Smooth muscle cell (in vitro differentiated cells): ENCODE measurements around the gene URI1. TPM values are rescaled to one million over a fixed set of nuclear protein-coding genes. Genes with fewer than 3 reads are reported as not detected.

Experiments used
- DNase-seq: peaks from one replicate; lab custom pipeline; 2025; ENCODE audit not compliant: unreplicated experiment; lab: John Stamatoyannopoulos, UW
- H2AFZ ChIP-seq: fragments of 200-600 bp; sonication (generic); 2 replicates; pipeline ENCODE4 v1.6.0; 2016; ENCODE audit warnings: antibody characterized with exemption, low read depth, mild to moderate bottlenecking
- H3F3A ChIP-seq: fragments of 200-600 bp; sonication (generic); 2 replicates; pipeline ENCODE4 v1.6.0; 2017; ENCODE audit warnings: antibody characterized with exemption, low read depth
- H3K27ac ChIP-seq: fragments of 200-600 bp; sonication (generic); 2 replicates; pipeline ENCODE4 v1.5.1; 2016; ENCODE audit warnings: low read depth, mild to moderate bottlenecking
- H3K27me3 ChIP-seq: fragments of 200-600 bp; sonication (generic); 2 replicates; pipeline ENCODE4 v1.6.1; 2016; ENCODE audit warnings: low read depth, mild to moderate bottlenecking
- H3K36me3 ChIP-seq: fragments of 200-600 bp; sonication (generic); 2 replicates; pipeline ENCODE4 v1.5.1; 2016; ENCODE audit warnings: low read depth
- H3K4me1 ChIP-seq: fragments of 200-600 bp; sonication (generic); 2 replicates; pipeline ENCODE4 v1.5.1; 2016; ENCODE audit warnings: low read depth
- H3K4me2 ChIP-seq: fragments of 200-600 bp; sonication (generic); 2 replicates; pipeline ENCODE4 v1.6.0; 2016; ENCODE audit warnings: mild to moderate bottlenecking
- H3K4me3 ChIP-seq: fragments of 200-600 bp; sonication (generic); 2 replicates; pipeline ENCODE4 v1.5.1; 2016; ENCODE audit warnings: mild to moderate bottlenecking
- H3K79me2 ChIP-seq: fragments of 200-600 bp; sonication (generic); 2 replicates; pipeline ENCODE4 v1.6.0; 2016; ENCODE audit warnings: low read depth, mild to moderate bottlenecking
- H3K9ac ChIP-seq: fragments of 200-600 bp; sonication (generic); 2 replicates; pipeline ENCODE4 v1.6.0; 2016; ENCODE audit warnings: low read depth
- H3K9me3 ChIP-seq: fragments of 200-600 bp; sonication (generic); replicated peaks from 2 replicates; pipeline ENCODE4 v1.5.1; 2016; ENCODE audit warnings: low read depth
- H4K20me1 ChIP-seq: fragments of 200-600 bp; sonication (generic); 2 replicates; pipeline ENCODE4 v1.6.0; 2016; ENCODE audit warnings: low read depth
- CTCF ChIP-seq: fragments of 200-600 bp; sonication (generic); IDR thresholded peaks from 2 replicates; pipeline ENCODE4 v1.5.1; 2017; ENCODE audit warnings: borderline replicate concordance, mild to moderate bottlenecking, antibody characterized with exemption; ENCODE audit not compliant: insufficient read depth, poor library complexity, severe bottlenecking
- WGBS: methylation state at CpG from one replicate; pipeline ENCODE4 v1.1.7; 2016; ENCODE audit warnings: low lambda C conversion rate; 5-methylcytosine and 5-hydroxymethylcytosine counted together
- polyA plus RNA-seq: library from polyadenylated mRNA; unstranded; fragments of >200 nt; fragmentation: Nextera tagmentation; extraction: Ambion mirVana; gene quantifications from 2 replicates; pipeline ENCODE4 v1.2.1, GENCODE V29; 2016
- total RNA-seq: library from RNA; depleted of rRNA; stranded (reverse); fragments of >200 nt; gene quantifications from 2 replicates; pipeline ENCODE4 v1.2.3, GENCODE V29; 2014

The URI1 gene
- total and polyA plus RNA-seq, 2 experiments from 2014 or later: 39.3 to 47.6 TPM

- Histone ChIP-seq H3K79me2 (peaks cover 90% of the 10 kb centered on the region), H3K4me2 (no peak overlapping the region), H3K27ac (no peak overlapping the region), H3K9ac (no peak overlapping the region), H3K4me1 (no peaks in the 10 kb centered on the region), H3K36me3 (no peaks in the 10 kb centered on the region), H3K4me3 (no peak overlapping the region), H3F3A (no peaks in the 10 kb centered on the region), H4K20me1 (peaks cover 77% of the 10 kb centered on the region), H3K27me3 (no peaks in the 10 kb centered on the region), H2AFZ (no peak overlapping the region), H3K9me3 (no peaks in the 10 kb centered on the region)
- 95% methylated on average over 2 of the region's 2 CpGs for WGBS
- DNase-seq: no peak
- no peak for TF ChIP-seq CTCF
These were observed 11.6 kb downstream of the URI1 start for GRCh38 chr19:29953352-29954247.

DNA sequence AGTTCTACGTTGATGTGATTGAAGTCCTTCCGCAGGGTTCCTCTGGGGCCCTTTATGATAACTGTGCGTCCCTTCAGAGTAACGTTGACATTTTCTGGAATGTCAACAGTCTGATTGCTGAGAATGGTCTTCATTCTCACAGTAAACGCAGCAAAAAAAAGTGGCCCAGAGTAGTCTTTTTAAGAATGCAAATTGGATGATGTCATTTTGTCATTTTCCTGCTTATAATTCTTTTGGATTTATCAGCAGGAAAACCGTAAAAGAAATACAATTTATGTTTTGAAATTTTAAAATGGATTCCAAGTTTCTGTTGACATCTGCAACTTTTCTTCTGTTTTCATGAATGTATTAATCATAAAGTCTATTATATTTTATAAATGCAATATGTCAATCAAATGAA lies 14.8 kb downstream of the URI1 start:
- peaks cover 88% of the 10 kb centered on the region for H4K20me1 ChIP-seq
- no peak for DNase-seq
- 78% methylated on average over 6 of the region's 6 CpGs for whole genome bisulfite sequencing

GRCh38 chr19:29961311-29961710 lies 19.3 kb downstream of the URI1 start:
- H3K9me3 ChIP-seq: no peaks in the 10 kb centered on the region
- no peak overlapping the region for H3K4me3 ChIP-seq
- no peak overlapping the region for H3K9ac ChIP-seq
- no peaks in the 10 kb centered on the region for H3K36me3 ChIP-seq
- H3K4me1 ChIP-seq: peaks cover 8% of the 10 kb centered on the region
- WGBS: 97% methylated on average over 3 of the region's 3 CpGs
- no peak for DNase-seq
- no peak overlapping the region for H3K4me2 ChIP-seq
- H2AFZ ChIP-seq: no peak overlapping the region
- peaks cover 96% of the 10 kb centered on the region for H4K20me1 ChIP-seq
- no peaks in the 10 kb centered on the region for H3K27me3 ChIP-seq
- no peak overlapping the region for H3K27ac ChIP-seq
- H3F3A ChIP-seq: no peaks in the 10 kb centered on the region
- H3K79me2 ChIP-seq: peaks cover 99% of the 10 kb centered on the region
- no peak for TF ChIP-seq CTCF

More for the DNA sequence above, 14.8 kb downstream of the URI1 start:
- TF ChIP-seq CTCF: no peak
- Histone ChIP-seq H3K9me3 (no peaks in the 10 kb centered on the region), H3K4me3 (no peak overlapping the region), H3K27me3 (no peaks in the 10 kb centered on the region), H3K79me2 (peaks cover 100% of the 10 kb centered on the region), H3K9ac (no peak overlapping the region), H3K4me1 (no peaks in the 10 kb centered on the region), H3K4me2 (no peak overlapping the region), H3K36me3 (no peaks in the 10 kb centered on the region), H2AFZ (no peak overlapping the region), H3K27ac (no peak overlapping the region), H3F3A (no peaks in the 10 kb centered on the region)
